Measurements from ENCODE around the gene ZNF611.
A peak's percentile ranks its signal among the peaks of the same experiment; 100 is the strongest.
"Not testable (repeated sequence)": the region's sequence is repeated elsewhere in the genome, so short reads cannot be mapped to it uniquely, and the experiment has no call there.

Gene ZNF611

GRCh38 chr19:52715902-52716301 is 18.9 kb downstream of the ZNF611 start:
- not testable (repeated sequence) for DNase-seq

GRCh38 chr19:52715330-52715729 is 19.5 kb downstream of the ZNF611 start:
- not testable (repeated sequence) for DNase-seq

- not testable (repeated sequence) for DNase-seq
Measured at GRCh38 chr19:52713051-52713450, 21.8 kb downstream of the ZNF611 start.

- DNase-seq = not testable (repeated sequence)
Measured at GRCh38 chr19:52711661-52712060, 23.2 kb downstream of the ZNF611 start.

- no peak for DNase-seq
Measured at GRCh38 chr19:52710538-52710937, 24.3 kb downstream of the ZNF611 start.

- DNase-seq = not testable (repeated sequence)
Measured at GRCh38 chr19:52705615-52706014, 29.2 kb downstream of the ZNF611 start.

- no peak for DNase-seq
Measured at GRCh38 chr19:52703917-52704316, 30.9 kb downstream of the ZNF611 start.

GRCh38 chr19:52700673-52701072 is 34.2 kb downstream of the ZNF611 start:
- no peak for DNase-seq

GRCh38 chr19:52699555-52699954 is 35.3 kb downstream of the ZNF611 start:
- not testable (repeated sequence) for DNase-seq

GRCh38 chr19:52695996-52696395 is 38.8 kb downstream of the ZNF611 start:
- no peak for DNase-seq

- no peak for DNase-seq
Measured at GRCh38 chr19:52694921-52695320, 39.9 kb downstream of the ZNF611 start.

- DNase-seq = not testable (repeated sequence)
Measured at GRCh38 chr19:52694281-52694680, 40.6 kb downstream of the ZNF611 start.

- DNase-seq = no peak
Measured at GRCh38 chr19:52692431-52693008, 42.3 kb downstream of the ZNF611 start.

GRCh38 chr19:52691737-52692136 is 43.1 kb downstream of the ZNF611 start:
- DNase-seq = no peak

- DNase-seq = no peak
Measured at GRCh38 chr19:52691215-52691610, 43.6 kb downstream of the ZNF611 start.

GRCh38 chr19:52690369-52691214 is 44.3 kb downstream of the ZNF611 start:
- peak; percentile 70 for DNase-seq

- DNase-seq = peak; percentile 70
Measured at GRCh38 chr19:52689843-52690368, 44.9 kb downstream of the ZNF611 start.

- not testable (repeated sequence) for DNase-seq
Measured at GRCh38 chr19:52688925-52689796, 45.7 kb downstream of the ZNF611 start.

GRCh38 chr19:52688335-52688734 is 46.5 kb downstream of the ZNF611 start:
- DNase-seq = no peak

- DNase-seq = no peak
Measured at GRCh38 chr19:52687684-52688083, 47.2 kb downstream of the ZNF611 start.

GRCh38 chr19:52685811-52686210 is 49.0 kb downstream of the ZNF611 start:
- no peak for DNase-seq

GRCh38 chr19:52681216-52681615 is 53.6 kb downstream of the ZNF611 start:
- DNase-seq = not testable (repeated sequence)

- no peak for DNase-seq
Measured at GRCh38 chr19:52679598-52679997, 55.2 kb downstream of the ZNF611 start.

Data from DMS79 (cell line).